Measurements from ENCODE around the gene NFXL1.
A peak's percentile ranks its signal among the peaks of the same experiment; 100 is the strongest.
"Not testable (repeated sequence)": the region's sequence is repeated elsewhere in the genome, so short reads cannot be mapped to it uniquely, and the experiment has no call there.

Gene NFXL1

DNA sequence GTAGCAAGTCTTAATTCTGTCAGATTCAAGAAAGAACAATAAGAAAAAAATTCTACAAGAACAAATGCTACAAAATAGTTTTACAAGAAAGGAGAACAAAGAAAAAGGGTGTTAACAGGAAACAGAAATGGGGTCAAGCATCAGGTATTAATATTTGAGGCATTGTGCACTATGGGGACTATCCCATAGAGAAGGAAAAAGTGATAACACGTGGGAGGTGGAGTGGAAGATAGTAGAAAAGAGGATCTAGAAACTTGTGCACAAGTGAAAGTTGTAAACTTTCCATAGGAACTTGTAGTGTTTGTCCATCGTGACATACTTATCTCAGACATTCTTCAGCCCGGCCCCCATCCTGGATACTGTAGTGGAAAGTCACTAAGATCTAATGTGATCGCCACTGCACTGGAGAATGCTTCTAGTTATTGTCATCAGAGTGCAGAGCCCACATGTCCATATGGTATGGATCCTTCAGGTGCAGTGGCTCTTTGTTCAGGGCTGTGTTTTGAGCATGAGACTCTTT lies 15.4 kb upstream of the NFXL1 start:
- no peak overlapping the region for H3K27ac ChIP-seq (replicated peaks)
- H3K27me3 ChIP-seq (ENCODE audit: insufficient read depth, poor library complexity, severe bottlenecking): no peaks in the 10 kb centered on the region
- H3K4me3 ChIP-seq (replicated peaks; ENCODE audit: insufficient read depth, low read length): no peak overlapping the region
- no peak for DNase-seq (ENCODE audit: low read depth in 1 of 2, low spot score in 1 of 2)
- TF ChIP-seq, protein P1, sequence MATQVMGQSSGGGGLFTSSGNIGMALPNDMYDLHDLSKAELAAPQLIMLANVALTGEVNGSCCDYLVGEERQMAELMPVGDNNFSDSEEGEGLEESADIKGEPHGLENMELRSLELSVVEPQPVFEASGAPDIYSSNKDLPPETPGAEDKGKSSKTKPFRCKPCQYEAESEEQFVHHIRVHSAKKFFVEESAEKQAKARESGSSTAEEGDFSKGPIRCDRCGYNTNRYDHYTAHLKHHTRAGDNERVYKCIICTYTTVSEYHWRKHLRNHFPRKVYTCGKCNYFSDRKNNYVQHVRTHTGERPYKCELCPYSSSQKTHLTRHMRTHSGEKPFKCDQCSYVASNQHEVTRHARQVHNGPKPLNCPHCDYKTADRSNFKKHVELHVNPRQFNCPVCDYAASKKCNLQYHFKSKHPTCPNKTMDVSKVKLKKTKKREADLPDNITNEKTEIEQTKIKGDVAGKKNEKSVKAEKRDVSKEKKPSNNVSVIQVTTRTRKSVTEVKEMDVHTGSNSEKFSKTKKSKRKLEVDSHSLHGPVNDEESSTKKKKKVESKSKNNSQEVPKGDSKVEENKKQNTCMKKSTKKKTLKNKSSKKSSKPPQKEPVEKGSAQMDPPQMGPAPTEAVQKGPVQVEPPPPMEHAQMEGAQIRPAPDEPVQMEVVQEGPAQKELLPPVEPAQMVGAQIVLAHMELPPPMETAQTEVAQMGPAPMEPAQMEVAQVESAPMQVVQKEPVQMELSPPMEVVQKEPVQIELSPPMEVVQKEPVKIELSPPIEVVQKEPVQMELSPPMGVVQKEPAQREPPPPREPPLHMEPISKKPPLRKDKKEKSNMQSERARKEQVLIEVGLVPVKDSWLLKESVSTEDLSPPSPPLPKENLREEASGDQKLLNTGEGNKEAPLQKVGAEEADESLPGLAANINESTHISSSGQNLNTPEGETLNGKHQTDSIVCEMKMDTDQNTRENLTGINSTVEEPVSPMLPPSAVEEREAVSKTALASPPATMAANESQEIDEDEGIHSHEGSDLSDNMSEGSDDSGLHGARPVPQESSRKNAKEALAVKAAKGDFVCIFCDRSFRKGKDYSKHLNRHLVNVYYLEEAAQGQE (IDR thresholded peaks at IDR 0.05; ENCODE audit: insufficient replicate concordance, low read depth): no peak
- TF ChIP-seq, protein P2, sequence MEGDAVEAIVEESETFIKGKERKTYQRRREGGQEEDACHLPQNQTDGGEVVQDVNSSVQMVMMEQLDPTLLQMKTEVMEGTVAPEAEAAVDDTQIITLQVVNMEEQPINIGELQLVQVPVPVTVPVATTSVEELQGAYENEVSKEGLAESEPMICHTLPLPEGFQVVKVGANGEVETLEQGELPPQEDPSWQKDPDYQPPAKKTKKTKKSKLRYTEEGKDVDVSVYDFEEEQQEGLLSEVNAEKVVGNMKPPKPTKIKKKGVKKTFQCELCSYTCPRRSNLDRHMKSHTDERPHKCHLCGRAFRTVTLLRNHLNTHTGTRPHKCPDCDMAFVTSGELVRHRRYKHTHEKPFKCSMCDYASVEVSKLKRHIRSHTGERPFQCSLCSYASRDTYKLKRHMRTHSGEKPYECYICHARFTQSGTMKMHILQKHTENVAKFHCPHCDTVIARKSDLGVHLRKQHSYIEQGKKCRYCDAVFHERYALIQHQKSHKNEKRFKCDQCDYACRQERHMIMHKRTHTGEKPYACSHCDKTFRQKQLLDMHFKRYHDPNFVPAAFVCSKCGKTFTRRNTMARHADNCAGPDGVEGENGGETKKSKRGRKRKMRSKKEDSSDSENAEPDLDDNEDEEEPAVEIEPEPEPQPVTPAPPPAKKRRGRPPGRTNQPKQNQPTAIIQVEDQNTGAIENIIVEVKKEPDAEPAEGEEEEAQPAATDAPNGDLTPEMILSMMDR (IDR thresholded peaks at IDR 0.05; ENCODE audit: insufficient read depth, low read length): no peak
- TF ChIP-seq SPI1 (IDR thresholded peaks at IDR 0.05; ENCODE audit: borderline replicate concordance, low read depth) (no peak), GABPA (IDR thresholded peaks at IDR 0.05; ENCODE audit: low read depth) (no peak), POLR2AphosphoS5 (IDR thresholded peaks at IDR 0.05; ENCODE audit: low read depth) (no peak)

DNA sequence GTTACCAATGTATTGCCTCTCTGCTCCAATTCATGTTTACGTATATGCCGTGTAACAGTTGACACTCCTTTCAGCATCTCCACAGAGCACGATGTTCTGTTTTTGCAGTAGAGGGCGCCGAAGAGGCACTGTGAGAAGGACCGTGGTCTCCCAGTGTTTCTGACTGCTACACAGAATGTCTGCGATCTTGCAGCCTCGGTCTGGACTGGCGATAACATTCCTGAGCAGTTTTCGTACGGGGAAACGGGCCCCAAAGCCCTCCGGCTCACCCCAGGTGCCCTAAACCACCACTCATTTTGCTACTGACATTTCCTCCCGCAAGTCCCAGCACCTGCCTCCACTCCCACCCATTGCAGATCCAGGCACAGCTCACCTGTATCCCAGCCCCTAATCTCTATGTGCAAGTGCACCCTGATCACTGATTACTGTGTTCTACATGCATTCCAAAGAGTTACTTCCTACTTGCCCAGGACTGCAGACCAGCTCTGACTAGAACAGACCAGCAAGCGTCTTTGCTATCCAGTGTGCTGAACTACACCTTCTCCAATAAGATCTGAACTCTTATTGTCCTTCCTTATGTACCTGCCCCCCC lies 12.4 kb upstream of the NFXL1 start:
- Histone ChIP-seq H3K4me3 (replicated peaks; ENCODE audit: insufficient read depth, low read length) (no peak overlapping the region), H3K27ac (replicated peaks) (no peak overlapping the region), H3K27me3 (ENCODE audit: insufficient read depth, poor library complexity, severe bottlenecking) (no peaks in the 10 kb centered on the region)
- no peak for TF ChIP-seq POLR2AphosphoS5 (IDR thresholded peaks at IDR 0.05; ENCODE audit: low read depth)
- TF ChIP-seq, protein P1 (IDR thresholded peaks at IDR 0.05; ENCODE audit: insufficient replicate concordance, low read depth): peak; percentile 80
- no peak for DNase-seq (ENCODE audit: low read depth in 1 of 2, low spot score in 1 of 2)

DNA sequence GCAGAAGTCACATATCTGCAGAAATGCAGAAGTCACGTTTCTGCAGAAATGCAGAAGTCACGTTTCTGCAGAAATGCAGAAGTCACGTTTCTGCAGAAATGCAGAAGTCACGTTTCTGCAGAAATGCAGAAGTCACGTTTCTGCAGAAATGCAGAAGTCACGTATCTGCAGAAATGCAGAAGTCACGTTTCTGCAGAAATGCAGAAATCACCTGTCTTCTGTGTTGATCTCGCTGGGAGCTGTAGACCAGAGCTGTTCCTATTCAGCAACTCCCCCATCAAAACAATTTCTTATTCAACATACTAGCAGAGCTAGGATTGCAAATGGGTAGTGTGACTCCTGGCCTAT lies 8.9 kb upstream of the NFXL1 start:
- peak overlapping the region; percentile 68 for H3K27ac ChIP-seq (replicated peaks)
- H3K27me3 ChIP-seq (ENCODE audit: insufficient read depth, poor library complexity, severe bottlenecking); H3K4me3 ChIP-seq (replicated peaks; ENCODE audit: insufficient read depth, low read length): not testable (repeated sequence)
- TF ChIP-seq SPI1 (IDR thresholded peaks at IDR 0.05; ENCODE audit: borderline replicate concordance, low read depth) (peak; percentile 94), POLR2AphosphoS5 (IDR thresholded peaks at IDR 0.05; ENCODE audit: low read depth) (peak; percentile 72; the same call in 1 of the 2 replicates)
- DNase-seq (ENCODE audit: low read depth in 1 of 2, low spot score in 1 of 2): peak in 1 of 2 experiments; percentile 69

DNA sequence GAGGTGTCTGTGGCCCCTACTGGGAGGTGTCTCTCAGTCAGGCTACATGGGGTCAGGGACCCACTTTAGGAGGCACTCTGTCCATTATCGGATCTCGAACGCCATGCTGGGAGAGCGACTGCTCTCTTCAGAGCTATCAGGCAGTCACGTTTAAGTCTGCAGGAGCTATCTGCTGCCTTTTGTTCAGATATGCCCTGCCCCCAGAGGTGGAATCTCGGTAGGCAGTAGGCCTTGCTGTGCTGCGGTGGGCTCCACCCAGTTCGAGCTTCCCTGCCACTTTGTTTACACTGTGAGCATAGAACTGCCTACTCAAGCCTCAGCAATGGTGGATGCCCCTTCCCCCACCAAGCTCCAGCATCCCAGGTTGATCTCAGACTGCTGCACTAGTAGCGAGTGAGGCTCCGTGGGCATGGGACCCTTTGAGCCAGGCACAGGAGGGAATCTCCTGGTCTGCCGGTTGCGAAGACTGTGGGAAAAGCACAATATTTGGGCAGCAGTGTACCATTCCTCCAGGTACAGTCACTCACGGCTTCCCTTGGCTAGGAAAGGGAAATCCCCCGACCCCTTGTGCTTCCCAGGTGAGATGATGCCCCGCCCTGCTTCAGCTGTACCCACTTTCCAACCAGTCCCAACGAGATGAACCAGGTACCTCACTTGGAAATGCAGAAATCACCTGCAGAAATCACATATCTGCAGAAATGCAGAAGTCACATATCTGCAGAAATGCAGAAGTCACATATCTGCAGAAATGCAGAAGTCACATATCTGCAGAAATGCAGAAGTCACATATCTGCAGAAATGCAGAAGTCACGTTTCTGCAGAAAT lies 8.3 kb upstream of the NFXL1 start:
- peak overlapping the region; percentile 51 for H3K27ac ChIP-seq (replicated peaks)
- H3K4me3 ChIP-seq (replicated peaks; ENCODE audit: insufficient read depth, low read length): not testable (repeated sequence)
- TF ChIP-seq POLR2AphosphoS5 (IDR thresholded peaks at IDR 0.05; ENCODE audit: low read depth): peak; percentile 63

DNA sequence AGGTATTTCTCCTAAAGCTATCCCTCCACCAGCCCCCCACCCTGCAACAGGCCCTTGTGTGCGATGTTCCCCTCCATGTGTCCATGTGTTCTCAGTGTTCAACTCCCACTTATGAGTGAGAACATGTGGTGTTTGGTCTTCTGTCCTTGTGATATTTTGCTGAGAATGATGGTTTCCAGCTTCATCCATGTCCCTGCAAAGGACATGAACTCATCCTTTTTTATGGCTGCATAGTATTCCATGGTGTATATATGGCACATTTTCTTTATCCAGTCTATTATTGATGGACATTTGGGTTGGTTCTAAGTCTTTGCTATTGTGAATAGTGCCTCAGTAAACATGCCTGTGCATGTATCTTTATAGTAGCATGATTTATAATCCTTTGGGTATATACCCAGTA lies 2.8 kb upstream of the NFXL1 start:
- not testable (repeated sequence) for DNase-seq (ENCODE audit: low read depth in 1 of 2, low spot score in 1 of 2); H3K4me3 ChIP-seq (replicated peaks; ENCODE audit: insufficient read depth, low read length); H3K27me3 ChIP-seq (ENCODE audit: insufficient read depth, poor library complexity, severe bottlenecking); H3K27ac ChIP-seq (replicated peaks)

More for the DNA sequence above, 8.3 kb upstream of the NFXL1 start:
- peak in 1 of 2 experiments; percentile 32 for DNase-seq (ENCODE audit: low read depth in 1 of 2, low spot score in 1 of 2)
- not testable (repeated sequence) for H3K27me3 ChIP-seq (ENCODE audit: insufficient read depth, poor library complexity, severe bottlenecking)
